H1 (cell line): ENCODE results near the gene SLC12A8. TPM values are rescaled to one million over a fixed set of nuclear protein-coding genes. Genes with fewer than 3 reads are reported as not detected.

Experiments
- CTCF ChIA-PET: fragments of 300-600 bp; sonication (Branson Sonifier 250); formaldehyde crosslinking; loops from one replicate; lab custom pipeline; 2021; ENCODE audit not compliant: partially characterized antibody; lab: Charles Lee
- POLR2A ChIA-PET: fragments of 300-600 bp; sonication (Branson Sonifier 250); formaldehyde crosslinking; loops from one replicate; lab custom pipeline; 2021; ENCODE audit warnings: inconsistent platforms; ENCODE audit not compliant: partially characterized antibody; lab: Charles Lee
- DNase-seq, 2 experiments: peaks; one replicate each; pipeline versions ENCODE4 v3.0.0 to v3.0.0-alpha.2; 2010 to 2022; ENCODE audit warnings: low spot score in 2 of 2, low read depth in 1 of 2, mixed read lengths in 1 of 2
- FAIRE-seq: peaks from 2 replicates; lab custom pipeline; 2011; peaks lifted over from hg19 to GRCh38; lab: Jason Lieb, UNC
- H2AFZ ChIP-seq: 2 replicates; pipeline ENCODE4 v1.8.1; 2012; ENCODE audit warnings: low read length, inconsistent platforms
- H2AK5ac ChIP-seq: 2 replicates; pipeline ENCODE4 v1.6.1; 2013; ENCODE audit warnings: low read depth, low read length
- H2BK120ac ChIP-seq: replicated peaks from 2 replicates; pipeline ENCODE3; 2013; ENCODE audit warnings: low read depth, low read length, inconsistent platforms
- H2BK12ac ChIP-seq: 2 replicates; pipeline ENCODE4 v1.6.1; 2013; ENCODE audit warnings: low read depth, low read length
- H2BK15ac ChIP-seq: 2 replicates; pipeline ENCODE4 v1.6.1; 2013; ENCODE audit warnings: low read length
- H2BK20ac ChIP-seq: 2 replicates; pipeline ENCODE4 v1.6.1; 2013; ENCODE audit warnings: low read length
- H2BK5ac ChIP-seq: 2 replicates; pipeline ENCODE4 v1.6.1; 2013; ENCODE audit warnings: low read depth, low read length
- H3K14ac ChIP-seq: 2 replicates; pipeline ENCODE4 v1.6.1; 2013; ENCODE audit warnings: inconsistent platforms; ENCODE audit not compliant: insufficient read length
- H3K18ac ChIP-seq: 2 replicates; pipeline ENCODE4 v1.6.1; 2013; ENCODE audit warnings: low read length; ENCODE audit errors: extremely low read depth
- H3K23ac ChIP-seq: 2 replicates; pipeline ENCODE4 v1.6.1; 2013; ENCODE audit warnings: inconsistent platforms; ENCODE audit not compliant: insufficient read length
- H3K23me2 ChIP-seq: 2 replicates; pipeline ENCODE4 v1.6.1; 2013; ENCODE audit warnings: low read depth, low read length
- H3K27ac ChIP-seq: 2 replicates; pipeline ENCODE4 v1.6.1; 2011; ENCODE audit warnings: low read depth, low read length, inconsistent platforms
- H3K27me3 ChIP-seq, 4 experiments: replicated peaks in 1 of 4; 1 replicate in 1 of 4; 2 replicates in 3 of 4; pipeline versions ENCODE4 v1.6.1 to v1.8.1; 2011 to 2013; ENCODE audit warnings: low read length in 3 of 4, mild to moderate bottlenecking in 3 of 4, inconsistent platforms in 2 of 4, mixed read lengths in 2 of 4, moderate library complexity in 1 of 4; ENCODE audit not compliant: control insufficient read depth in 3 of 4, insufficient read depth in 3 of 4; ENCODE audit errors: extremely low read depth in 1 of 4
- H3K36me3 ChIP-seq, 4 experiments: 2 replicates each; pipeline versions ENCODE4 v1.6.1 to v1.8.1; 2011 to 2013; ENCODE audit warnings: mild to moderate bottlenecking in 4 of 4, low read length in 3 of 4, moderate library complexity in 2 of 4, control low read depth in 1 of 4, inconsistent platforms in 1 of 4; ENCODE audit not compliant: insufficient read depth in 4 of 4, control insufficient read depth in 2 of 4
- H3K4ac ChIP-seq: replicated peaks from 2 replicates; pipeline ENCODE3; 2013; ENCODE audit warnings: low read length, low read depth, mixed read lengths, inconsistent platforms; ENCODE audit not compliant: insufficient read length
- H3K4me1 ChIP-seq, 4 experiments: replicated peaks in 1 of 4; 1 replicate in 1 of 4; 2 replicates in 3 of 4; pipeline versions ENCODE4 v1.6.1 to v1.8.1; 2011 to 2013; ENCODE audit warnings: low read length in 3 of 4, inconsistent platforms in 2 of 4, mixed read lengths in 1 of 4; ENCODE audit not compliant: insufficient read depth in 4 of 4, control insufficient read depth in 3 of 4
- H3K4me2 ChIP-seq, 2 experiments: 2 replicates each; pipeline versions ENCODE4 v1.6.1 to v1.8.1; 2011 to 2013; ENCODE audit warnings: low read depth in 2 of 2, low read length in 2 of 2, control low read depth in 1 of 2, inconsistent platforms in 1 of 2, mild to moderate bottlenecking in 1 of 2; ENCODE audit not compliant: insufficient read depth in 1 of 2
- H3K4me3 ChIP-seq, 4 experiments: fragments of 200-600, 300-600 bp in 1 of 4; sonication (generic), shearing (Covaris generic), sonication (Bioruptor Twin) in 1 of 4; 2 replicates each; pipeline versions ENCODE4 v1.5.1 to v1.8.1; 2011 to 2016; ENCODE audit warnings: low read length in 4 of 4, low read depth in 3 of 4, control low read depth in 2 of 4, inconsistent platforms in 2 of 4, mild to moderate bottlenecking in 2 of 4, mixed read lengths in 1 of 4, moderate library complexity in 1 of 4; ENCODE audit not compliant: insufficient read depth in 2 of 4; ENCODE audit errors: extremely low read depth in 1 of 4
- H3K56ac ChIP-seq: replicated peaks from 2 replicates; pipeline ENCODE3; 2013; ENCODE audit warnings: low read depth, mild to moderate bottlenecking, mixed read lengths, low read length, inconsistent platforms; ENCODE audit not compliant: insufficient read length
- H3K79me1 ChIP-seq: 2 replicates; pipeline ENCODE4 v1.6.1; 2013; ENCODE audit warnings: low read depth, low read length, control low read depth
- H3K79me2 ChIP-seq, 2 experiments: 2 replicates each; pipeline versions ENCODE4 v1.6.1 to v1.8.1; 2012 to 2013; ENCODE audit warnings: low read length in 2 of 2, mild to moderate bottlenecking in 2 of 2, inconsistent platforms in 1 of 2; ENCODE audit not compliant: insufficient read depth in 2 of 2, control insufficient read depth in 1 of 2
- H3K9ac ChIP-seq, 4 experiments: replicated peaks in 1 of 4; 1 replicate in 1 of 4; 2 replicates in 3 of 4; pipeline versions ENCODE4 v1.6.1 to v1.8.1; 2011 to 2013; ENCODE audit warnings: low read depth in 3 of 4, low read length in 3 of 4, control low read depth in 2 of 4, mild to moderate bottlenecking in 2 of 4, moderate library complexity in 2 of 4, inconsistent platforms in 1 of 4; ENCODE audit errors: extremely low read depth in 1 of 4
- H3K9me3 ChIP-seq, 2 experiments: 2 replicates each; pipeline versions ENCODE4 v1.6.1 to v1.8.1; 2012 to 2013; ENCODE audit warnings: mild to moderate bottlenecking in 2 of 2, moderate library complexity in 2 of 2, control low read depth in 1 of 2, inconsistent platforms in 1 of 2, low read depth in 1 of 2, low read length in 1 of 2, mixed read lengths in 1 of 2; ENCODE audit not compliant: insufficient read depth in 2 of 2
- H4K20me1 ChIP-seq, 2 experiments: replicated peaks in 1 of 2; 2 replicates each; pipeline versions ENCODE3 to v1.8.1; 2011 to 2013; ENCODE audit warnings: inconsistent platforms in 2 of 2, low read length in 2 of 2, mild to moderate bottlenecking in 1 of 2; ENCODE audit not compliant: insufficient read depth in 2 of 2, control insufficient read depth in 1 of 2
- H4K5ac ChIP-seq: 2 replicates; pipeline ENCODE4 v1.6.1; 2013; ENCODE audit warnings: low read length, low read depth, mixed read lengths, inconsistent platforms; ENCODE audit not compliant: insufficient read length
- H4K8ac ChIP-seq: 2 replicates; pipeline ENCODE4 v1.8.0; 2013; ENCODE audit warnings: mild to moderate bottlenecking, moderate library complexity, low read length, inconsistent platforms; ENCODE audit not compliant: insufficient read depth; ENCODE audit errors: extremely low read depth
- H4K91ac ChIP-seq: replicated peaks from 2 replicates; pipeline ENCODE3; 2013; ENCODE audit warnings: low read length, mixed read lengths, inconsistent platforms; ENCODE audit not compliant: insufficient read length
- CBX5 ChIP-seq: fragments of 300-800, 300-1000 bp; sonication (generic); IDR thresholded peaks from 2 replicates; pipeline ENCODE4 v1.7.1; 2016; ENCODE audit warnings: antibody characterized with exemption, low read length, low read depth
- CHD2 ChIP-seq: IDR thresholded peaks from 2 replicates; pipeline ENCODE4 v1.6.1; 2012; ENCODE audit warnings: low read length, improper control_type of control experiment
- HDAC6 ChIP-seq: IDR thresholded peaks from one replicate; pipeline ENCODE4 v1.7.1; 2012; ENCODE audit warnings: low read depth, mild to moderate bottlenecking, inconsistent platforms, low read length, moderate library complexity
- RBBP5 ChIP-seq: IDR thresholded peaks from 2 replicates; pipeline ENCODE4 v1.7.1; 2012; ENCODE audit warnings: low read depth, mild to moderate bottlenecking, inconsistent platforms, low read length, moderate library complexity, borderline replicate concordance
- RNF2 ChIP-seq: fragments of 200-900, 300-1000 bp; sonication (generic); IDR thresholded peaks from 2 replicates; pipeline ENCODE4 v1.7.1; 2016; ENCODE audit warnings: borderline replicate concordance, low read depth, mild to moderate bottlenecking, antibody characterized with exemption, low read length; ENCODE audit not compliant: poor library complexity, severe bottlenecking; ENCODE audit errors: missing control alignments
- SUZ12 ChIP-seq: fragments of 200-600 bp; sonication (generic); IDR thresholded peaks from 2 replicates; pipeline ENCODE4 v1.6.1; 2012; ENCODE audit warnings: mild to moderate bottlenecking, inconsistent platforms, low read length, moderate library complexity, mixed read lengths
- TAF1 ChIP-seq: IDR thresholded peaks from 2 replicates; pipeline ENCODE4 v1.6.1; 2011; ENCODE audit warnings: mild to moderate bottlenecking, low read depth, low read length
- TAF7 ChIP-seq: optimal IDR thresholded peaks from 2 replicates; pipeline ENCODE3; 2011; ENCODE audit warnings: low read depth, mild to moderate bottlenecking, inconsistent platforms, low read length, moderate library complexity, borderline replicate concordance
- TCF12 ChIP-seq: IDR thresholded peaks from 2 replicates; pipeline ENCODE4 v1.6.1; 2011; ENCODE audit warnings: low read depth, mild to moderate bottlenecking, low read length
- TEAD4 ChIP-seq: IDR thresholded peaks from 2 replicates; pipeline ENCODE4 v1.6.1; 2012; ENCODE audit warnings: low read depth, low read length, inconsistent platforms, mixed read lengths
- WGBS, 2 experiments: shearing (Covaris generic) in 1 of 2; methylation state at CpG; one replicate each; pipeline versions ENCODE4 v1.1.6 to v1.1.7; 2013 to 2015; ENCODE audit warnings: low lambda C conversion rate in 2 of 2, mixed read lengths in 2 of 2, inconsistent platforms in 1 of 2, low coverage in 1 of 2, missing lambda C conversion rate in 1 of 2; ENCODE audit not compliant: insufficient replicate concordance in 2 of 2, insufficient coverage in 1 of 2, insufficient read length in 1 of 2; ENCODE audit errors: extremely low coverage in 1 of 2, missing lambda C conversion rate in 1 of 2; 5-methylcytosine and 5-hydroxymethylcytosine counted together
- polyA plus RNA-seq, 7 experiments: library from polyadenylated mRNA; depleted of rRNA in 3 of 7; stranded (reverse) in 5 of 7; unstranded in 2 of 7; fragments of >200 nt in 5 of 7; fragments of 200-250 nt in 2 of 7; gene quantifications; 1 replicate in 5 of 7; 2 replicates in 1 of 7; 4 replicates in 1 of 7; pipeline versions ENCODE4 v1.2.1 to v1.2.3, GENCODE V29; 2011 to 2013; ENCODE audit warnings: missing spikeins in 2 of 7, mixed read lengths in 2 of 7
- total RNA-seq: library from RNA; stranded (reverse); fragmentation: NEBNext Ultra II Directional; extraction: Animal tissue kit (Norgen Biotek cat#: 25700); gene quantifications from 2 replicates; pipeline ENCODE4 v1.2.1, GENCODE V29; 2021

SLC12A8 gene
- total and polyA plus RNA-seq, 2 of the 8 experiments (the other 6 are each of a cell fraction or from before 2014, with no cell fraction given): 13.7 to 14.4 TPM

DNA sequence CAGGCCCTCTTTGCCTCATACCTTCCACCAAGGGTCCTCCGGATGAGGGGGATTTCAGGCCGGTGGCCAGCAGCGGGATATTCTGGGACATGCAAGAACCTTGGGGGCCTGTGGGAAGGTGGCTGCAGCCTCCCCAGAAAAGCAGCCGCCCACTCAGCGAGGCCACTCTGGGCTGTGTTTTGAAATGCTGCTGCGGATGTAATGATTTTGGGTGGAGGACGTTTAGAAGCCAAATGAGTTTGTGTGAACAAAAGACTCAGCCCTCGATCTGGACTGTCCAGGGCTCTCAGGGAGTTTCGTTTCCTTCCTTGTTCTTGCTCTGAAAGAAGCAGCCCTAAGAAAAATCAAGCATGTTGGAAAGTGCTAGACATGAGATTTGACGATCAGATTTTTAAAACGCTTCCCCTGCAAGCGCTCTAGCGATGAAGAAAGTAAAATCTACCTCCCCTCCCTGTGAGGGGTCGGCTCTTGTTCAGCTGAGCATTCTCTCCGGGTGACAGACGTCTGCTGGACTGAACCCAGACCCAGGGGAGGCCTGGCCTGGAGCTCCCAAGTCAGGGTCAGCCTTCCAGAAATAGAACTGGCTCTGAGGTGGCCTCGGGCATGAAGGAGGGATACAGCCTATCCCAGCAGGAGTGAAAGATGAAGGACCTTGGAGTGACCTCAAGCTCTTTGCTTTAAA lies 169.7 kb downstream of the SLC12A8 start:
- Histone ChIP-seq H3K23me2 (no peaks in the 10 kb centered on the region), H2BK5ac (no peak overlapping the region; the same call in 1 of the 2 replicates), H3K27me3 (no peaks in the 10 kb centered on the region), H3K18ac (0 out of 2 replicates have a peak overlapping the region, but pooled peaks have one; percentile 25), H3K9me3 (no peaks in the 10 kb centered on the region), H3K4me3 (no peak overlapping the region), H4K91ac (no peak overlapping the region), H3K79me1 (0 out of 2 replicates have a peak, but pooled peaks cover 3% of the 10 kb centered on the region), H3K14ac (no peak overlapping the region), H3K4me1 (peaks cover 10 to 22% (median 17%) of the 10 kb centered on the region in 4 experiments), H2BK20ac (no peak overlapping the region), H2BK120ac (no peak overlapping the region), H3K79me2 (peaks cover 0 to 4% of the 10 kb centered on the region in 2 experiments; a peak in 2 of 4 replicates), H3K56ac (no peak overlapping the region), H2BK12ac (no peak overlapping the region), H3K9ac (no peak overlapping the region), H2BK15ac (no peak overlapping the region), H4K20me1 (no peaks in the 10 kb centered on the region), H3K4ac (no peak overlapping the region), H4K5ac (no peak overlapping the region), H2AK5ac (no peak overlapping the region), H2AFZ (no peak overlapping the region), H3K36me3 (no peaks in the 10 kb centered on the region), H3K23ac (no peak overlapping the region), H3K27ac (no peak overlapping the region), H3K4me2 (no peak overlapping the region), H4K8ac (no peak overlapping the region)
- WGBS, 2 experiments: 82% methylated on average over 17 of the region's 17 CpGs; no CpG with 5 or more reads in 1 of the 2 experiments
- no peak for DNase-seq
- CTCF ChIA-PET: interaction anchor here (1.0 to 1.4 kb wide), 2 partner anchors 106 to 107 kb away, joined by 3 read pairs; no protein-coding TSS in a partner anchor
- FAIRE-seq: no peak
- no peak for TF ChIP-seq TAF1
- no peak for TF ChIP-seq TEAD4
- TF ChIP-seq TCF12: no peak
- no peak for TF ChIP-seq CBX5
- TF ChIP-seq HDAC6: no peak
- no peak for TF ChIP-seq CHD2
- TF ChIP-seq TAF7: no peak
- no peak for TF ChIP-seq RNF2
- no peak for TF ChIP-seq RBBP5
- no peak for TF ChIP-seq SUZ12
- POLR2A ChIA-PET: interaction anchor here (0.6 kb wide), 1 partner anchor 53 kb away, joined by 3 read pairs; no protein-coding TSS in a partner anchor
